Pancreas (tissue), 10 donors: ENCODE measurements around the gene CNOT2. TPM values are rescaled to one million over a fixed set of nuclear protein-coding genes. Genes with fewer than 3 reads are reported as not detected.

Experiments used
- ATAC-seq, 4 donors: fragments of 200-7000 bp; cut with Tn5 transposase; one replicate each; pipeline versions ENCODE4 v1.8.0 to v1.9.1; 2020; ENCODE audit warnings: mild to moderate bottlenecking in 4 of 4, moderate library complexity in 4 of 4
- DNase-seq, 6 donors: peaks; one replicate each; pipeline ENCODE4 v3.0.0-alpha.2; 2020
- FAIRE-seq: peaks from 2 replicates; lab custom pipeline; 2012; peaks lifted over from hg19 to GRCh38; lab: Jason Lieb, UNC
- H3K27ac ChIP-seq, 4 donors: fragments of 200-600 bp; sonication (generic); 1 replicate in 3 of 4; 2 replicates in 1 of 4; pipeline versions ENCODE4 v1.5.0 to v1.8.0; 2020
- H3K27me3 ChIP-seq, 4 donors: fragments of 200-600 bp; one replicate each; pipeline ENCODE4 v1.8.0; 2021
- H3K36me3 ChIP-seq, 3 donors: fragments of 200-600 bp; sonication (generic) in 1 of 3; one replicate each; pipeline versions ENCODE4 v1.5.0 to v1.8.0; 2020 to 2021
- H3K4me1 ChIP-seq, 3 donors: fragments of 200-600 bp; one replicate each; pipeline ENCODE4 v1.8.0; 2021
- H3K4me3 ChIP-seq, 4 donors: fragments of 200-600 bp; sonication (generic) in 2 of 4; one replicate each; pipeline versions ENCODE4 v1.5.0 to v1.8.0; 2020 to 2021
- H3K9me3 ChIP-seq, 4 donors: fragments of 200-600 bp; one replicate each; pipeline ENCODE4 v1.8.0; 2021
- CTCF ChIP-seq, 4 donors: fragments of 200-600 bp; sonication (generic) in 3 of 4; IDR thresholded peaks; one replicate each; pipeline versions ENCODE4 v1.5.0 to v1.8.0; 2021; ENCODE audit warnings: antibody characterized with exemption in 4 of 4
- WGBS, 2 donors: extraction: QIAGEN DNeasy Blood & Tissue Kit; methylation state at CpG; one replicate each; pipeline ENCODE4 v1.1.7; 2013; 5-methylcytosine and 5-hydroxymethylcytosine counted together
- intact Hi-C, 3 donors: fragments of 100-400 bp; cut with DNase I; formaldehyde crosslinking; loops; one replicate each; pipeline versions ENCODE4 v1.11.1 to v1.14.2; 2022
- polyA plus RNA-seq, 2 donors: library from polyadenylated mRNA; stranded (reverse); fragments of 200-250 nt; gene quantifications; one replicate each; pipeline ENCODE4 v1.2.3, GENCODE V29; 2013
- total RNA-seq, 6 donors: library from RNA; stranded (reverse); fragmentation: NEBNext Ultra II Directional in 4 of 6; extraction: Animal tissue kit (Norgen Biotek cat#: 25700) in 4 of 6; gene quantifications; one replicate each; pipeline versions ENCODE4 v1.2.1 to v1.2.4, GENCODE V29; 2021 to 2023
- donor health status: healthy with polysubstance abuse.
- donor health status: DM: no; HTN: no; CAD: no; lungs with moderate emphysema.
- donor health status: DM: no; HTN: no; CAD: no.
- donor health status: control.
- donor health status: control.
- donor health status: Bipolar disorder and iron deficiency.
- donor health status: DM: yes; HTN: yes; CAD: no.
- donor health status: DM: no; HTN: no; CAD: no.
- donor health status: DM: no; HTN: no; CAD: no.
- donor health status: DM: yes; HTN: yes; CAD: no.

CNOT2 gene
- total and polyA plus RNA-seq, 8 donors: 15.0 to 44.0 (median 25.2) TPM

GRCh38 chr12:70393787-70394499 is 150.7 kb downstream of the CNOT2 start:
- intact Hi-C loops: no loop called here
- Histone ChIP-seq H3K4me3 (no peak overlapping the region), H3K9me3 (no peaks in the 10 kb centered on the region), H3K27ac (no peak overlapping the region), H3K27me3 (no peaks in the 10 kb centered on the region), H3K36me3 (no peaks in the 10 kb centered on the region), H3K4me1 (no peaks in the 10 kb centered on the region)
- TF ChIP-seq CTCF (IDR thresholded peaks at IDR 0.05): no peak
- 53% methylated on average over 2 of the region's 2 CpGs for WGBS, 2 donors
- FAIRE-seq (no peak), ATAC-seq (no peak), DNase-seq (no peak)

- intact Hi-C loops: no loop called here
- no peak for FAIRE-seq
- no peak for ATAC-seq
- DNase-seq: no peak
- no peak overlapping the region for H3K4me3 ChIP-seq
- H3K27ac ChIP-seq: no peak overlapping the region
- no peak for TF ChIP-seq CTCF (IDR thresholded peaks at IDR 0.05)
- no peaks in the 10 kb centered on the region for H3K27me3 ChIP-seq
- no peaks in the 10 kb centered on the region for H3K4me1 ChIP-seq
- H3K9me3 ChIP-seq: no peaks in the 10 kb centered on the region
- H3K36me3 ChIP-seq: no peaks in the 10 kb centered on the region
Observed at GRCh38 chr12:70398002-70398401, 154.8 kb downstream of the CNOT2 start.

GRCh38 chr12:70398862-70399261 is 155.6 kb downstream of the CNOT2 start:
- FAIRE-seq (no peak), DNase-seq (no peak)
- H3K4me1 ChIP-seq: no peaks in the 10 kb centered on the region

GRCh38 chr12:70399311-70399710 is 156.1 kb downstream of the CNOT2 start:
- H3K27ac ChIP-seq: no peak overlapping the region
- TF ChIP-seq CTCF (IDR thresholded peaks at IDR 0.05): no peak
- H3K4me3 ChIP-seq: no peak overlapping the region
- WGBS, 2 donors: 74 to 93% methylated on average over 6 of the region's 6 CpGs
- intact Hi-C loops: no loop called here
- H3K27me3 ChIP-seq: no peaks in the 10 kb centered on the region
- FAIRE-seq: no peak
- ATAC-seq: no peak
- no peaks in the 10 kb centered on the region for H3K4me1 ChIP-seq
- DNase-seq: no peak
- no peaks in the 10 kb centered on the region for H3K36me3 ChIP-seq
- H3K9me3 ChIP-seq: no peaks in the 10 kb centered on the region

More at GRCh38 chr12:70398862-70399261, 155.6 kb downstream of the CNOT2 start:
- Histone ChIP-seq H3K27ac (no peak overlapping the region), H3K9me3 (no peaks in the 10 kb centered on the region), H3K27me3 (no peaks in the 10 kb centered on the region), H3K36me3 (no peaks in the 10 kb centered on the region), H3K4me3 (no peak overlapping the region)
- WGBS, 2 donors: 85 to 89% methylated on average over 3 of the region's 3 CpGs
- no peak for ATAC-seq
- no peak for TF ChIP-seq CTCF (IDR thresholded peaks at IDR 0.05)
- intact Hi-C loops: no loop called here

- no peak overlapping the region for H3K27ac ChIP-seq
- ATAC-seq: no peak
- WGBS, 2 donors: 33 to 34% methylated on average over 3 of the region's 3 CpGs
- intact Hi-C loops: no loop called here
- TF ChIP-seq CTCF (IDR thresholded peaks at IDR 0.05): no peak
- FAIRE-seq: no peak
- H3K4me1 ChIP-seq: no peaks in the 10 kb centered on the region
- no peaks in the 10 kb centered on the region for H3K27me3 ChIP-seq
- no peak for DNase-seq
- H3K36me3 ChIP-seq: no peaks in the 10 kb centered on the region
- H3K4me3 ChIP-seq: no peak overlapping the region
- no peaks in the 10 kb centered on the region for H3K9me3 ChIP-seq
Observed at GRCh38 chr12:70400124-70400523, 156.9 kb downstream of the CNOT2 start.
